ENCODE data around the gene CCP110.
"Not testable (repeated sequence)": the region's sequence is repeated elsewhere in the genome, so short reads cannot be mapped to it uniquely, and the experiment has no call there.

Gene CCP110

DNA sequence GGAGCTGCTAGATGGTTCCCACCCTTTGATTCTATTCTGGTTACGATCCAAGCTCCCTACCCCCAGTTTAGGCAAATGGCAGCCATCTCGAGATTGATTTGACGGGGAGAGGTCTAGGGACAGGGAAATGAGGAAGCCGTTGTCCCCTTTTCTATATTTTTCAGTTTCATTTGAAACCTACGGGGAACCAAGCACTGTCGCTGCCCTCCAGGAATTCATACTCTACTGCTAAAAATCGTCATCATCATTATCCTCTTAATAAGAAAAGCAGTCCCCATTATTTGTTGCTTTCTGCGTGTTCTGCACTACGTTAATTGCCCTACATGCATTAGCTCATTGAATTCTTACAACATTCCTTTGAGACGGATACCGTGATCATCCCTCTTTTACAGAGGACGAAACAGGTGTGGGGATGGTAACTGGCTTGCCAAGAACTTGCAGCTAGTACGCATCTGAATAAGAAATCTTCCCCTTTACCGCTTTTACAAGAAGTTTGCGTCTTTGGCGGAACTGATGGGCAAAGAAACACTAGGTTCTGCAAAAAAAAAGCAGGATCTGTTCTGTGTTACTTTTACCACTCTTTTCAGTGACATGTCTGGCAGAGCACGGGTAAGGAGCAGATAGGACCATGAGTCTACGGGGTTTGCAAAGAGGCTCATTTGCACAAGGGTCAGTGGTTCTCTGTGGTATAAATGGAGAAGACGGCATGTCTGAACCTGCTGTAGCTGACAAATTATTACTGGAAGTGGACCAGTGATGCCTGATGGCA lies 1.1 kb downstream of the CCP110 start:
- no peaks in the 10 kb centered on the region for H3K27me3 ChIP-seq (ENCODE audit: control insufficient read depth, insufficient read depth, low read length)
- H3K9ac ChIP-seq (ENCODE audit: low read depth, low read length) = peak overlapping the region; percentile 54
- H3K4me3 ChIP-seq (ENCODE audit: low read depth, low read length) = peak overlapping the region; percentile 97
- H3K4me1 ChIP-seq (ENCODE audit: control insufficient read depth, insufficient read depth, low read length) = peaks cover 24% of the 10 kb centered on the region
- H3K36me3 ChIP-seq (ENCODE audit: control insufficient read depth, insufficient read depth, low read length) = peaks cover 23% of the 10 kb centered on the region
- no peaks in the 10 kb centered on the region for H3K9me3 ChIP-seq (ENCODE audit: control insufficient read depth, insufficient read depth, low read length)
- H3K27ac ChIP-seq (ENCODE audit: low read depth, low read length) = peak overlapping the region; percentile 66

DNA sequence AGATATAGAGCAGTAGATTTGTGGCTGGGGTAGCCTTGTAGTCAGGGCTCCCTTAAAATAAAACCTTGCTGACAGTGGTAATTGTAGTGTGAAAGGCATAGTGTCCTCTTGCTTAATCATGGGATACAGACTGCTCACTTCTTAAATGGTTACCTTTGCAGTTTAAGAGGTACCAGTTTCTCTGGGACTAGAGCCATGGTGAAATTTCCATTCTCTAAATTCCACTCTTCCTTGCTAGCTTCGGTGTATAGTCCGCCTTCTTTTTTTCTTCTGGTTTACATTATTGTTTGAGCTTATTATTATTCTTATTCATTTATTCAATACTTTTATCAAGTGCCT lies 1.6 kb downstream of the CCP110 start:
- H3K9me3 ChIP-seq (ENCODE audit: control insufficient read depth, insufficient read depth, low read length) = no peaks in the 10 kb centered on the region
- H3K9ac ChIP-seq (ENCODE audit: low read depth, low read length) = no peak overlapping the region
- H3K27me3 ChIP-seq (ENCODE audit: control insufficient read depth, insufficient read depth, low read length) = no peaks in the 10 kb centered on the region
- H3K4me1 ChIP-seq (ENCODE audit: control insufficient read depth, insufficient read depth, low read length) = peaks cover 24% of the 10 kb centered on the region
- H3K27ac ChIP-seq (ENCODE audit: low read depth, low read length) = no peak overlapping the region
- peaks cover 27% of the 10 kb centered on the region for H3K36me3 ChIP-seq (ENCODE audit: control insufficient read depth, insufficient read depth, low read length)
- peak overlapping the region; percentile 97 for H3K4me3 ChIP-seq (ENCODE audit: low read depth, low read length)

DNA sequence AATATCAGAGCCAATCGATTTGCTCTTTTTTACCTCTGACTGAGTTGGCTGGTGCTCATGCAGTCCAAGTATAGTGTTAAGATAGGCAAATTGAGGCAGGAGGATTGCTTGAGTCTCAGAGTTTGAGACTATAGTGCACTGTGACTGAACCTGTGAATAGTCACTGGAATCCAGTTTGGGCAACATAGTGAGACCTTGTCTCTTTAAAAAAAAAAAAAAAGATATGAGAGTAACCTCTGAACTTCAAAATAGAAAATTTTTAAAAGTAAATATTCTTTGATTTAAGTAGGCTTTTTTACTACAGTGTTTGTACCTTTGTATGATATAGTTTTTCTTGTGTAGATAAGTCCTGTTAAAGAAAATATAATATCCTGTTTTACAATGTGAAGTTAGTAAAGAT lies 3.4 kb downstream of the CCP110 start:
- H3K4me1 ChIP-seq (ENCODE audit: control insufficient read depth, insufficient read depth, low read length) = peaks cover 16% of the 10 kb centered on the region
- no peak overlapping the region for H3K9ac ChIP-seq (ENCODE audit: low read depth, low read length)
- H3K9me3 ChIP-seq (ENCODE audit: control insufficient read depth, insufficient read depth, low read length) = no peaks in the 10 kb centered on the region
- H3K27ac ChIP-seq (ENCODE audit: low read depth, low read length) = no peak overlapping the region
- peaks cover 29% of the 10 kb centered on the region for H3K36me3 ChIP-seq (ENCODE audit: control insufficient read depth, insufficient read depth, low read length)
- H3K4me3 ChIP-seq (ENCODE audit: low read depth, low read length) = no peak overlapping the region
- no peaks in the 10 kb centered on the region for H3K27me3 ChIP-seq (ENCODE audit: control insufficient read depth, insufficient read depth, low read length)

DNA sequence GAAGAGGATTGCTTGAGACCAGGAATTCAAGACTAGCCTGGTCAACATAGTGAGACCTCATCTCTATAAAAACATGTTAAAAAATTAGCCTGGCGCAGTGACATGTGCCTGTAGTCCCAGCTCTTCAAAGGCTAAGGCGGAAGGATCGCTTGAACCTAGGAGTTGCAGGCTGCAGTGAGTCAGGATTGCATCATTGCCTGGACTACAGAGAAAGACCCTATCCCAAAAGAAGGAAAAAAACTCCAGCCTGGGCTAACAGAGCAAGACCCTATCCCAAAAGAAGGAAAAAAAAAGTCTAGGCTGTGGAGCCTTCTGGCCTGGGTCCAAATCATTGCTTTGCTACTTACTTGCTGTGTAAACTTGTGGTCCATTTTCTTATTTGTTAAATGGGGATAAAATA lies 4.9 kb downstream of the CCP110 start:
- peaks cover 40% of the 10 kb centered on the region for H3K36me3 ChIP-seq (ENCODE audit: control insufficient read depth, insufficient read depth, low read length)
- H3K9me3 ChIP-seq (ENCODE audit: control insufficient read depth, insufficient read depth, low read length) = no peaks in the 10 kb centered on the region
- H3K4me3 ChIP-seq (ENCODE audit: low read depth, low read length) = no peak overlapping the region
- H3K9ac ChIP-seq (ENCODE audit: low read depth, low read length) = no peak overlapping the region
- H3K27ac ChIP-seq (ENCODE audit: low read depth, low read length) = no peak overlapping the region
- no peaks in the 10 kb centered on the region for H3K27me3 ChIP-seq (ENCODE audit: control insufficient read depth, insufficient read depth, low read length)
- peaks cover 19% of the 10 kb centered on the region; the same call in 1 of the 2 replicates for H3K4me1 ChIP-seq (ENCODE audit: control insufficient read depth, insufficient read depth, low read length)

DNA sequence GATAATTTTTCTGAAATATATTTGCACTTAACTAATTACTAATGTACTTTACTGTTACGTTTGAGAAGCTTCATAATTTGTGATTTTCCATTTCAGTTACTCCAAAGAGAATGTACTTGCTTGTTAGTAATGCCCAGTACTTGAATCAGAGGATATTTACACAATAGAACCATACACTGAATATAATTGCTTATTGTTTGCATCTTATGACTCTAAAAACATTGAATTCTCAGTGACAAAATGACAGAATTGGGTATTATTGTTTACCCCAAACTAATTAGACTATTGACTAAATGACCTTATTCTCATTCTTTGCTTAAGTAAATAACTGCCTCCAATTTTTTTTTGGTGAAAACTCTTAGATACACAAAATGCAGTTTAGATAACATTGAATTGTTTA lies 8.9 kb downstream of the CCP110 start:
- H3K27me3 ChIP-seq (ENCODE audit: control insufficient read depth, insufficient read depth, low read length) = no peaks in the 10 kb centered on the region
- peaks cover 14% of the 10 kb centered on the region; the same call in 1 of the 2 replicates for H3K4me1 ChIP-seq (ENCODE audit: control insufficient read depth, insufficient read depth, low read length)
- H3K9ac ChIP-seq (ENCODE audit: low read depth, low read length) = no peak overlapping the region
- no peak overlapping the region for H3K4me3 ChIP-seq (ENCODE audit: low read depth, low read length)
- peaks cover 64% of the 10 kb centered on the region for H3K36me3 ChIP-seq (ENCODE audit: control insufficient read depth, insufficient read depth, low read length)
- H3K9me3 ChIP-seq (ENCODE audit: control insufficient read depth, insufficient read depth, low read length) = no peaks in the 10 kb centered on the region
- H3K27ac ChIP-seq (ENCODE audit: low read depth, low read length) = no peak overlapping the region

DNA sequence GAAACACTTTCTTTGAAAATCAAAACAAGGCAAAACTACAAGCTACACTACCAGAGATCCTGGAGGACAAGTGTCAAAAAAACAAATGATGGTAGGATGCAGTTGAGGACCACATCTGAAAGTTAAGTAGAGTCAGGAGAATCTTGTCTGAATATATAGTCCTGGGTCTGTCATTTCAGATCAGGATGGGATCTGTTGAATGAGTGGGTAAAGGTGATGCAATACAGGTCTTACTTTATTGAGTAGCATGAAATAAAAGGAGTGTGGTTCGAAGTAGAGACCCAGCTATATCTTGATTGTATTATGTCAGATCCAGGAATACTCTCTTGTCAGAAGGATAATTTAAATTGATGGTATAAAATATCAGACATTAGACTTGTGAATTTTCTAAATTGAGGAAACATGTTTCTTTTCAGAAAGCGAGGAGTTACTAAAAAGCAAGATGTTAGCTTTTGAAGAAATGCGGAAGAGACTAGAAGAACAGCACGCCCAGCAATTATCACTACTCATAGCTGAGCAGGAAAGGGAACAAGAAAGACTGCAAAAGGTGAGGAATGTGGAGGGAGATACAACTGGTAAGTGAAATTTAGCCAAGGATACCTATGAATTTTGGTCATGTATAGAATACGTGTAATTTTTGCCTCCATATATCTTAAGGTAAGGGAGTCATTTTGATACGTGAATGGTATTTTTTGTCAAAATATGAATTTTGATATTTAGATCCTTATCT lies 16.7 kb downstream of the CCP110 start:
- H3K9me3 ChIP-seq (ENCODE audit: control insufficient read depth, insufficient read depth, low read length) = no peaks in the 10 kb centered on the region
- H3K4me3 ChIP-seq (ENCODE audit: low read depth, low read length) = no peak overlapping the region
- no peaks in the 10 kb centered on the region for H3K27me3 ChIP-seq (ENCODE audit: control insufficient read depth, insufficient read depth, low read length)
- H3K27ac ChIP-seq (ENCODE audit: low read depth, low read length) = no peak overlapping the region
- H3K4me1 ChIP-seq (ENCODE audit: control insufficient read depth, insufficient read depth, low read length) = no peaks in the 10 kb centered on the region
- H3K36me3 ChIP-seq (ENCODE audit: control insufficient read depth, insufficient read depth, low read length) = peaks cover 80% of the 10 kb centered on the region
- H3K9ac ChIP-seq (ENCODE audit: low read depth, low read length) = no peak overlapping the region

DNA sequence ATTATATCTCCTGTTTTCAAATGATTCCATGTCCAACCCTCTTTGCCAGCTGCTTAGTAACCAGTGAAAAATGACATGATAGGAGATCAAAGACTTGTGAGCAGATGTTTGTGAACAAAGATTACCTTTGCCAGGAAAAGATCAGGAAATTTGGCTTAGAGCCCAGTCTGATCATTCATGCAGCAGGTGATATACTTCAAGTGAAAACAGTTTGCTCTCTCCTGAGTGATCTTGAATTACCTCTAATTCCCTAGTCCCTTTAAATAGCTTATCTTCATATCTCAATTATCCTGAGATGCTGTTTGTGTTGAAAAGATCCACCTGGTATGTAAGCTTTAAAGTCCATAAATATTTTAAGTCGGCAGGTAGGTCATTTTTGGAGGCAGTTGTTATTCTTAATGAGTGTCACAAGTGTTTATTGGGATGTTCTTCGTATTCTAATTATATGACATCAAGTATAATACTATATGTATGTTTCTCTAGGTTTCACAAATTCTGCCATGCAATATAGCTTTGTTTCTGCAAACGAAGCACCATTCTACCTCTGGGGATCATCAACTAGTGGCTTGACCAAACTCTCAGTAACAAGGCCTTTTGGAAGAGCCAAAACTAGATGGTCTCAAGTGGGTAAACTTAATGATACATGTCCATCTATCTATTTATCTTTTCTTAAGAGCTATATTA lies 18.5 kb downstream of the CCP110 start:
- no peak overlapping the region for H3K9ac ChIP-seq (ENCODE audit: low read depth, low read length)
- H3K4me3 ChIP-seq (ENCODE audit: low read depth, low read length) = no peak overlapping the region
- no peak overlapping the region for H3K27ac ChIP-seq (ENCODE audit: low read depth, low read length)
- no peaks in the 10 kb centered on the region for H3K27me3 ChIP-seq (ENCODE audit: control insufficient read depth, insufficient read depth, low read length)
- H3K4me1 ChIP-seq (ENCODE audit: control insufficient read depth, insufficient read depth, low read length) = no peaks in the 10 kb centered on the region
- H3K36me3 ChIP-seq (ENCODE audit: control insufficient read depth, insufficient read depth, low read length) = peaks cover 78% of the 10 kb centered on the region
- H3K9me3 ChIP-seq (ENCODE audit: control insufficient read depth, insufficient read depth, low read length) = no peaks in the 10 kb centered on the region

DNA sequence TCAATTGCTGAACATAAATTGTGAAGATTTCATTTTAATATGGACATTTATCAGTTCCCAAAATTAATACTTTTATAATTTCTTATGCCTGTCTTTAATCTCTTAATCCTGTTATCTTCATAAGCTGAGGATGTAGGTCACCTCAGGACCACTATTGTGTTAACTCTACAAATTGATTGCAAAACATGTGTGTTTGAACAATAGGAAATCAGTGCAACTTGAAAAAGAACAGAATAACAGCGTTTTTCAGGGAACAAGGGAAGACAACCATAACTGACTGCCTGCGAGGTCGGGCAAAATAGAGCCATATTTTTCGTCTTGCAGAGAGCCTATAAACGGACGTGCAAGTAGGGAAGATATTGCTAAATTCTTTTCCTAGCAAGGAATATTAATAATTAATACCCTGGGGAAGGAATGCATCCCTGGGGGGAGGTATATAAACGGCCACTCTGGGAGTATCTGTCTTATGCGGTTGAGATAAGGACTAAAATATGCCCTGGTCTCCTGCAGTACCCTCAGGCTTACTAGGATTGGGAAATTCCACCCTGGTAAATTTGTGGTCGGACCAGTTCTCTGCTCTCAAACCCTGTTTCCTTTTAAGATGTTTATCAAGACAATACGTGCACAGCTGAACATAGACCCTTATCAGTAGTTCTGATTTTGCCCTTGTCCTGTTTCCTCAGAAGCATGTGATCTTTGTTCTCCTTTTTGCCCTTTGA lies 19.7 kb downstream of the CCP110 start:
- H3K4me3 ChIP-seq (ENCODE audit: low read depth, low read length); H3K9ac ChIP-seq (ENCODE audit: low read depth, low read length); H3K9me3 ChIP-seq (ENCODE audit: control insufficient read depth, insufficient read depth, low read length); H3K4me1 ChIP-seq (ENCODE audit: control insufficient read depth, insufficient read depth, low read length); H3K27me3 ChIP-seq (ENCODE audit: control insufficient read depth, insufficient read depth, low read length); H3K27ac ChIP-seq (ENCODE audit: low read depth, low read length): not testable (repeated sequence)
- H3K36me3 ChIP-seq (ENCODE audit: control insufficient read depth, insufficient read depth, low read length) = peaks cover 83% of the 10 kb centered on the region

DNA sequence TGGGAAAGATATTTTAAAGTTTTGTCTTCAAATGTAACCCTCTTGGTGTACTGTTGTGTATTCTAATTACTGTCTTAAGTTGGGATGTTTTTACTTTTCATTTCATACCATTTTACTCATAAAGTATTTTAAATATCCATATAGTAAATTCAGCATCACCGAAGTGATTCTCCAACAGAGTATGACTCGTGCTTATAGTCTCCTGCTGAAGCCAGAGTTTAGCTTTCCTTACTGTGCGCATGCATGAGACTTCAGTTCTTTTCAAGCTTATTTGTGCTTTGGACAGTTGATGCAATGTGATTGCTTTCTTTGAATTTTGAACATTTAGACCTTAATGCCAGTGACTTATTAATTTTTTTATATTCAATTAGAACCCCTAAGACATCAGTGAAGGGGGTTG lies 24.4 kb downstream of the CCP110 start:
- H3K9ac ChIP-seq (ENCODE audit: low read depth, low read length) = no peak overlapping the region
- H3K27me3 ChIP-seq (ENCODE audit: control insufficient read depth, insufficient read depth, low read length) = no peaks in the 10 kb centered on the region
- H3K4me1 ChIP-seq (ENCODE audit: control insufficient read depth, insufficient read depth, low read length) = no peaks in the 10 kb centered on the region
- H3K4me3 ChIP-seq (ENCODE audit: low read depth, low read length) = no peak overlapping the region
- no peaks in the 10 kb centered on the region for H3K9me3 ChIP-seq (ENCODE audit: control insufficient read depth, insufficient read depth, low read length)
- no peak overlapping the region for H3K27ac ChIP-seq (ENCODE audit: low read depth, low read length)
- peaks cover 87% of the 10 kb centered on the region for H3K36me3 ChIP-seq (ENCODE audit: control insufficient read depth, insufficient read depth, low read length)

DNA sequence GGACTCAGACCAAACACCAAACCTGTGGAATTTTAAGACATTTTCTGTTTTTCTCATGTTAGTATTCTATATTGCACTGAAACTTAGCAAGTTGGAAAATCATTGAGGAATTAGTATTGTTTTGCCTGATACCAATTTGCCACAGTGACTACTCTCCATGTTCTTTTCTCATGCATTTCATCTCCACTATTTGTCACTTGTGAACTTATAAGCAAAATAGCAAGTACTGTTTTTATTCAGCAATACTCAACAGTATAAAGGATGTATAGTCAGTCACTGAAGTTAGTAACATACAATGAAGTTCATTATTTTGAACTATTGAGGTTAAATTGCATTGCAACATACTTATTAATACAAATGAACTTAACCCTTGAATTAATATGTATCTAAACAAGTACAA lies 25.9 kb downstream of the CCP110 start:
- H3K27ac ChIP-seq (ENCODE audit: low read depth, low read length) = no peak overlapping the region

More for the DNA sequence above, 25.9 kb downstream of the CCP110 start:
- Histone ChIP-seq H3K9me3 (ENCODE audit: control insufficient read depth, insufficient read depth, low read length) (no peaks in the 10 kb centered on the region), H3K27me3 (ENCODE audit: control insufficient read depth, insufficient read depth, low read length) (no peaks in the 10 kb centered on the region), H3K4me1 (ENCODE audit: control insufficient read depth, insufficient read depth, low read length) (no peaks in the 10 kb centered on the region), H3K4me3 (ENCODE audit: low read depth, low read length) (no peak overlapping the region), H3K9ac (ENCODE audit: low read depth, low read length) (no peak overlapping the region), H3K36me3 (ENCODE audit: control insufficient read depth, insufficient read depth, low read length) (peaks cover 73% of the 10 kb centered on the region)
